Activated CD8-positive, alpha-beta T cell treated with anti-CD3 and anti-CD28 coated beads for 36 hours (primary cell): ENCODE results near the gene ADGRL2. TPM values are rescaled to one million over a fixed set of nuclear protein-coding genes. Genes with fewer than 3 reads are reported as not detected.

ENCODE experiments used
- ATAC-seq: fragments of 200-7000 bp; cut with Tn5 transposase; one replicate; pipeline ENCODE4 v1.10.0; 2021; ENCODE audit warnings: mild to moderate bottlenecking, moderate library complexity
- CTCF ChIA-PET: fragments of 350-600 bp; sonication (Branson Sonifier 250); formaldehyde crosslinking; loops from one replicate; lab custom pipeline; 2021; ENCODE audit warnings: antibody characterized with exemption; lab: Charles Lee
- POLR2A ChIA-PET: fragments of 350-600 bp; sonication (Branson Sonifier 250); formaldehyde crosslinking; loops from one replicate; lab custom pipeline; 2021; ENCODE audit warnings: antibody characterized with exemption; lab: Charles Lee
- DNase-seq: peaks from one replicate; pipeline ENCODE4 v3.0.0-alpha.2; 2020
- H3K27ac Mint-ChIP-seq: one replicate; pipeline ENCODE4 v1.8.0; 2021; ENCODE audit warnings: mild to moderate bottlenecking, mixed read lengths
- H3K27me3 Mint-ChIP-seq: one replicate; pipeline ENCODE4 v1.8.0; 2021; ENCODE audit warnings: mixed read lengths
- H3K36me3 Mint-ChIP-seq: one replicate; pipeline ENCODE4 v1.8.0; 2021; ENCODE audit warnings: low read depth, mixed read lengths
- H3K4me1 Mint-ChIP-seq: one replicate; pipeline ENCODE4 v1.8.0; 2021; ENCODE audit warnings: low read depth, mixed read lengths
- H3K4me3 Mint-ChIP-seq: one replicate; pipeline ENCODE4 v1.8.0; 2021; ENCODE audit warnings: mild to moderate bottlenecking, moderate library complexity, mixed read lengths
- H3K9me3 Mint-ChIP-seq: one replicate; pipeline ENCODE4 v1.8.0; 2021; ENCODE audit warnings: mixed read lengths
- intact Hi-C: fragments of 100-400 bp; cut with micrococcal nuclease; formaldehyde crosslinking; loops from one replicate; pipeline ENCODE4 v1.10.0; 2022
- total RNA-seq, 2 experiments: library from RNA; stranded (reverse); gene quantifications; one replicate each; pipeline ENCODE4 v1.2.3, GENCODE V29; 2021
- TF ChIP-seq, protein P1 (sequence below): fragments of 200-600 bp; IDR thresholded peaks from one replicate; pipeline ENCODE4 v1.8.0; 2022; ENCODE audit warnings: antibody characterized with exemption, mild to moderate bottlenecking

ADGRL2 gene
- total RNA-seq, 2 experiments from 2014 or later: not detected

DNA sequence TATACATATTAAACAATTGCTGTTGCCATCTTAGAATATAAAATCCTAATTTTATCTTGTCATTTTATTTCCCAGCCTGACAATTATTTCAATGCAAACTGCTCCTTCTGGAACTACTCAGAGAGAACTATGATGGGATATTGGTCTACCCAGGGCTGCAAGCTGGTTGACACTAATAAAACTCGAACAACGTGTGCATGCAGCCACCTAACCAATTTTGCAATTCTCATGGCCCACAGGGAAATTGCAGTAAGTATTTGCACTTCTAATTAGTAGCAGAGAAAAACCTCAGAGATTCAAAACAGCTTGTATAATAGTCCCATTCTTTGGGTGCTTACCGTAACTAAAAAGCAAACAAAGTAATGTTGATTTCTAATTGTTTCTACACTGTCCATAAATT is 167.2 kb downstream of the ADGRL2 start:
- DNase-seq (no peak), ATAC-seq (no peak)
- Mint-ChIP-seq H3K9me3 (peaks cover 2% of the 10 kb centered on the region), H3K36me3 (no peaks in the 10 kb centered on the region), H3K27ac (no peak overlapping the region), H3K27me3 (no peaks in the 10 kb centered on the region), H3K4me3 (no peak overlapping the region), H3K4me1 (no peaks in the 10 kb centered on the region)
- intact Hi-C loops: no loop called here
- ChIA-PET CTCF (no interaction called here), POLR2A (no interaction called here)
- TF ChIP-seq, protein P1, sequence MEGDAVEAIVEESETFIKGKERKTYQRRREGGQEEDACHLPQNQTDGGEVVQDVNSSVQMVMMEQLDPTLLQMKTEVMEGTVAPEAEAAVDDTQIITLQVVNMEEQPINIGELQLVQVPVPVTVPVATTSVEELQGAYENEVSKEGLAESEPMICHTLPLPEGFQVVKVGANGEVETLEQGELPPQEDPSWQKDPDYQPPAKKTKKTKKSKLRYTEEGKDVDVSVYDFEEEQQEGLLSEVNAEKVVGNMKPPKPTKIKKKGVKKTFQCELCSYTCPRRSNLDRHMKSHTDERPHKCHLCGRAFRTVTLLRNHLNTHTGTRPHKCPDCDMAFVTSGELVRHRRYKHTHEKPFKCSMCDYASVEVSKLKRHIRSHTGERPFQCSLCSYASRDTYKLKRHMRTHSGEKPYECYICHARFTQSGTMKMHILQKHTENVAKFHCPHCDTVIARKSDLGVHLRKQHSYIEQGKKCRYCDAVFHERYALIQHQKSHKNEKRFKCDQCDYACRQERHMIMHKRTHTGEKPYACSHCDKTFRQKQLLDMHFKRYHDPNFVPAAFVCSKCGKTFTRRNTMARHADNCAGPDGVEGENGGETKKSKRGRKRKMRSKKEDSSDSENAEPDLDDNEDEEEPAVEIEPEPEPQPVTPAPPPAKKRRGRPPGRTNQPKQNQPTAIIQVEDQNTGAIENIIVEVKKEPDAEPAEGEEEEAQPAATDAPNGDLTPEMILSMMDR: no peak

DNA sequence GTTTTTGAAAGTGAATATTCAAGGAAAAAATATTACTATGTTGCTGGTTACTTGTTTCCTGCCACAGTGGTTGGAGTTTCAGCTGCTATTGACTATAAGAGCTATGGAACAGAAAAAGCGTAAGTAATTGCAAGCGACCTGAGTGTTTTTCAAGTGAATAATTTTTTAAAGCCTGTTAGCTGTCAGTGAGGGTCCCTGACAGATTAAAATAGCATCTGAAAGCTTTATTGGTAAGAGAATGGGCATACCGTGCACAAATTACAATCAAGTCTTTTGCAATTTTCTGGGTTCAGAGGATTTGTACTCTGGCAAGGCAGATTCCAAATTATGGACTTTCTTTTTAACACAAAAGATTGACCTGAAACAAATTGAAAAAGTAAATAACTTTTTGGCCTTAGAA is 169.7 kb downstream of the ADGRL2 start:
- Mint-ChIP-seq H3K4me1 (no peaks in the 10 kb centered on the region), H3K9me3 (no peaks in the 10 kb centered on the region), H3K36me3 (no peaks in the 10 kb centered on the region), H3K27me3 (no peaks in the 10 kb centered on the region), H3K27ac (no peak overlapping the region), H3K4me3 (no peak overlapping the region)
- ChIA-PET POLR2A (no interaction called here), CTCF (no interaction called here)
- ATAC-seq: no peak
- intact Hi-C loops: no loop called here
- TF ChIP-seq, protein P1: no peak
- no peak for DNase-seq

DNA sequence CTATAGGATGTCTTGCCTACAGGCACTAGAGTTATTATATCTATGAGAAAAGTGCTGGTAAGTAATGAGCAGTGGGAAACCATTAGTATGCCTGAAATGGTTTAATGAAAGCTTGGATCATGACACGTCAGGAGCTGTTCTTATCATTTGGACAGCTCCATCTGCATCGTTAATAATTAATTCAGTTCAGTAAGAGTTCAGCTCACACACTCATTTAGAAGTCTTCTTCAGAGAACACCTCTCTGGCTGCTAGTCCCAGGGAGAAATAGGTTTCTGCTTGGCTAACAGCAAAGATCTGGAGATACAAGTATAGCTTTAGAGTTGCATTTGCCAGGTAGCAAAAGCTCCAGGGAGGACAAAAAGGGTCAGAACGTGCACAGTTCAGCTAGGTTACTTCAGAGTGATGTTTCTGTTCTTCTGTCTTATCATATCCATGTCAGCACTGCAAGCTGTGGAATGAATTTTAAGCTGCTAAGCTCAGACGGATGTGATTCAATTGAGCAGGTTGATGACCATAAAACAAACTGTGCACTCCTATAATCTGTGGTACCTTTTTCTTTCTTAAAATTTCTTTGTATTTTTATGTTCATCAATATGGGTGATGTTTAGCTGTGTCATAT is 173.6 kb downstream of the ADGRL2 start:
- no peak overlapping the region for H3K27ac Mint-ChIP-seq
- CTCF ChIA-PET: interaction anchor here (1.1 kb wide), 1 partner anchor 10 kb away, joined by 3 read pairs; no protein-coding TSS in a partner anchor
- ATAC-seq (no peak), DNase-seq (no peak)
- H3K27me3 Mint-ChIP-seq: no peaks in the 10 kb centered on the region
- H3K4me1 Mint-ChIP-seq: no peaks in the 10 kb centered on the region
- no peaks in the 10 kb centered on the region for H3K36me3 Mint-ChIP-seq
- POLR2A ChIA-PET: no interaction called here
- TF ChIP-seq, protein P1: no peak
- intact Hi-C loops: no loop called here
- no peaks in the 10 kb centered on the region for H3K9me3 Mint-ChIP-seq
- no peak overlapping the region for H3K4me3 Mint-ChIP-seq

DNA sequence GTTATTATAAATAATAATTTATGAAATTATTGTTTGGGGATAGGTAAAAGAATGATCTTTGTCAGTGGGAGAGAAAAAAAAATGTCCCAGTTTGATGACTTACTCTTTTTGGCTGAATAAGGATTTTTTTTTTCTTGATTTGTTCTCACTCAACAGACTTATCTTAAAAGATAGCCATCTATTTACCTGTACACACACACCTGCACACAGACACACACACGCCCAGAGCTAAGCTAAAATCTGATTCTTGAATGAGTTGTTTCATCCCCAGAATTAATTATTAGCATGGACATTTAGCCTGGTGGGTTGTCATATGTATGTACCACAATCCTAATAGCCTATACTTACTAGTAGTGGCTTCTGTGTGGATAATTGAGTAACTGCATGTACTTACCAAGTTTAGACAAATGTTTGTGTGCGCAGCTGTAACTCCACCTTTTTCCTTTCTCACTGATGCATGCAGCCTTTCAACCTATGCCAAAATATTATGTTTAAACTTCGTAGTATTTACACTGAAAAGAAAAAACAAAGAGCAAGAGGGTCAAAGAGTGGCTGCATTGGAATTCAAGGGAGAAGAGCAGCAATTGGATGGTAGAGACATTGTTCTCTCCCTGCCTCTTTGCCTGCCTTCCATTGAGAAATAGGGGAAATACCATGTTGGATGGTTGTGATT is 174.3 kb downstream of the ADGRL2 start:
- DNase-seq: no peak
- ChIA-PET CTCF (interaction anchor here (1.1 kb wide), 1 partner anchor 11 kb away, joined by 3 read pairs; no protein-coding TSS in a partner anchor), POLR2A (no interaction called here)
- TF ChIP-seq, protein P1: no peak
- Mint-ChIP-seq H3K4me1 (no peaks in the 10 kb centered on the region), H3K27ac (no peak overlapping the region), H3K9me3 (no peaks in the 10 kb centered on the region), H3K27me3 (no peaks in the 10 kb centered on the region), H3K4me3 (no peak overlapping the region), H3K36me3 (no peaks in the 10 kb centered on the region)
- intact Hi-C loops: no loop called here
- no peak for ATAC-seq

DNA sequence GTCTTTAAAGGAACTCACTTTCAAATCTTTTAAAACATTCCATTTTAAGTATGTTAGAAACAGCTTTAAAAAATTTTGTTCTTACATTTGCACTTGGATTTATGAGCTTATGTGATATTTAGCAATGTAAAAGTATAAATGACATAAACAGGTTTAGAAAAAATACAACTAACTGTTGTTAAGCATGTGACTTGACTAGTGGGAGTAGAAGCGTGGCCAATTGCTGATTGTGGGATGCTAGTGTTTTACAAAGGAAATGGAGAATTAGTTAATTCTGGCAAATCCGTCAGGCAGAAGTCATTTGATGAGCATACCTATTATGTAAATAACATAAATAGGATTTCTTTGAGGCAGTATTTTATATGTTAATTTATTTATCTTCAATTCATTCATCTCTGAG is 175.8 kb downstream of the ADGRL2 start:
- TF ChIP-seq, protein P1: no peak
- ATAC-seq (no peak), DNase-seq (no peak)
- Mint-ChIP-seq H3K9me3 (no peaks in the 10 kb centered on the region), H3K4me3 (no peak overlapping the region), H3K4me1 (no peaks in the 10 kb centered on the region), H3K36me3 (no peaks in the 10 kb centered on the region), H3K27ac (no peak overlapping the region), H3K27me3 (no peaks in the 10 kb centered on the region)
- intact Hi-C loops: no loop called here
- ChIA-PET POLR2A (no interaction called here), CTCF (no interaction called here)
